ENCODE measurements around the gene TUBB6. TPM values are rescaled to one million over a fixed set of nuclear protein-coding genes. Genes with fewer than 3 reads are reported as not detected.

The TUBB6 gene
- total and polyA plus RNA-seq, 2 of the 13 experiments (the other 11 are each of a cell fraction or from before 2014, with no cell fraction given) = 9.9 to 28.6 TPM

DNA sequence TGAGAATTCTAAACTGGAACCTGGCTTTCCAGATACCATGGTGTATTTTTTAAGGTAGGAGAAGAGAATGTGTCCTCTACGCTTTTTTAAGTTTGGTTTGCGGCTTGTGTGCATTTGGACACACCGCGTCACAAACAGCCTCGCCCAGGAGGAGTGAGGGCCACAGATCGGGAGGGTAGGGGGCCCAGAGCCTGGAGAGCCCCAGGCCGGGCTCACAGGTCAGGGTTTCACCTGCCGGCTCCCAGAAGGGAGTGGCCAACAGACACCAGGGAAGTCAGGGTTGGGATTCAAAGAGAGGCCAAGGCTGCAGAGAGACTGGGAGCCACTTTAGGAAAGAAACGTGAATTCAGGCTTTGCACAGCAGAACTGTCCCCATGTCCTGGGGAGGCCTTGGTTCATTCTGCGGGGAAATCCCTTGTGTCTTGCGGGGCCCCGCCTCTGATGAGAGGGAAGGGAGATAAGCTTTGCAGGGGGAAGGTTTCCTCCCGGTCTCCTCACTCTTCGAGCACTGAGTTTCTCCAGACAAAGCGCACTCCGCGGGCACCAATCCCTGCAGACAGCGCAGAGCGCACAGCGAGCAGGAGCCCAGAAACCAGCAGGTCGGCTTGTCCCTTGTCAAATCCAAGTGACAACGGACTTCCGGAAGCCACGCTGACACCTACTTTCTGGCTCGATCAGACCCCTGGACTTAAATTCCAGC, 2.0 kb upstream of the TUBB6 start:
- Histone ChIP-seq H3K27ac (ENCODE audit: extremely low read length, insufficient read depth, low read length) (no peak overlapping the region), H3K4me1 (ENCODE audit: insufficient read depth, low read length) (peaks cover 48% of the 10 kb centered on the region), H4K20me1 (ENCODE audit: insufficient read depth, low read length) (no peaks in the 10 kb centered on the region), H3K9me3 (ENCODE audit: low read length) (no peaks in the 10 kb centered on the region), H3K79me2 (ENCODE audit: insufficient read depth, low read length) (no peaks in the 10 kb centered on the region), H3K27me3 (ENCODE audit: control insufficient read depth in 1 of 2, insufficient read depth in 2 of 2, low read length in 2 of 2) (peaks cover 7 to 53% of the 10 kb centered on the region in 2 experiments), H2AFZ (ENCODE audit: low read length) (no peak overlapping the region), H3K4me3 (replicated peaks in 1 of 3; ENCODE audit: insufficient read depth in 1 of 3, low read depth in 2 of 3, low read length in 3 of 3) (peak overlapping the region in 1 of 3 experiments; percentile 34; a peak in 1 of 6 replicates), H3K4me2 (ENCODE audit: low read depth, low read length) (peak overlapping the region; percentile 55), H3K36me3 (replicated peaks in 1 of 2; ENCODE audit: control insufficient read depth in 1 of 2, insufficient read depth in 2 of 2, low read length in 2 of 2) (no peaks in the 10 kb centered on the region), H3K9ac (ENCODE audit: insufficient read depth, low read depth, low read length) (no peak overlapping the region)
- in situ Hi-C loops (cut with HindIII; ENCODE audit: extremely low pct_ligation_motif_present, low pct_unique_long_range_greater_than_20kb) = no loop called here
- FAIRE-seq = no peak
- no peak for ATAC-seq
- intact Hi-C loops (cut with micrococcal nuclease; ENCODE audit: unreplicated experiment) = loop anchor here (5.0 kb wide), 1 partner anchor 34 kb away; no protein-coding TSS in a partner anchor
- ChIA-PET POLR2A (interaction anchor here (1.6 kb wide), 1 partner anchor 71 kb away, joined by 4 read pairs; the partner anchor contains the start of gene AFG3L2), CTCF (ENCODE audit: low intra/inter-chr PET ratio, low total read pairs) (no interaction called here)
- WGBS (ENCODE audit: low lambda C conversion rate) = 43% methylated on average over 22 of the region's 25 CpGs
- TF ChIP-seq ZFY (CRISPR knock-in tag; IDR thresholded peaks at IDR 0.05) = 0 out of 2 replicates have a peak, but pooled peaks have one; percentile 14
- TF ChIP-seq PLRG1 (conservative IDR thresholded peaks at IDR 0.05) = no peak
- TF ChIP-seq DMAP1 (CRISPR knock-in tag; IDR thresholded peaks at IDR 0.05) = no peak
- DNase-seq (ENCODE audit: low spot score) = no peak
- BruUV-seq (replicated peaks) = no TSS peak

DNA sequence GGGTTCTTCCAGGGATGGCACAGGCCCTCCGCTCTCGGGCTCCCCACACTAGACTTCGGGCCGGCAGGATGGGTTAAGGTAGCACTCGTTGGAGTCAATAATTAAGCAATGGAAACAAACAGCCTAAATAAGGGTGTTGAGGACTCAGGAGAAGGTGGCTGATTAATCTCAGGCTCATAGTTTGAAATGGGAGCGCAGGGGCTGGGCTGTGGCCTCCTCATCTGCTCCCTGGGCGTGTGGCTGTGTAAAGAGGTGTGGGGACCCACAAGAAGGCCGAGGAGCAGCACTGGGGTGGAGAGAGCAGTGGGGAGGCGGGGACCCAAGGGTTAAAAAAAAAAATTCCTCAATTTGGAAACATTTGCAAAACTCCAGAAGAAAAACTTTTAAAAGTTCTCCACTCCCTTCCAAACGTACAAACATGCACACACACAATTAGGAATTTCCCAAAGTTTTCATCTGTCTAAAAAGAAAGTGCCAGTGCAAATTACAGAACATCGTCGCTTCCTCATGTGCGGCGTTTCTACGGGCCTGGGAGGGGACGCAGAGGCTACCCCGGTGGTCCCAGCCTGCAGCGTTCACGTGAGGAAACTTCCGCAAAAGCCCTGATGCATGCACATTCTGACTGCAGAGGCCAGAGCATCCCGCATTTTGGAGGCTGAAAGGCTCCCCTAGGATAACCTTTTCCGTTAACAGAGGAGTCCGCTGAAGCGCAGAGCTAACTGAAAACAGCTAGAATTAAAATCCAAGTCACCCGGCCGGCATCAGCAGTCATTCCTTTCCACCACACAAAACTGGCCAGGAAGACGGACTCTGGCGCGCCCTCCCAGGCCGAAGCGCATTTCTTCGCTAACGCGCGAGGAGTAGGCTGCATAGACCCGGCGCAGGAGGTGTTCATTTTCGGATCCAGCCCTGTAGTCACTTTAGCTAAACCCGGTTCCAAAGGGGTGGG, 1.0 kb upstream of the TUBB6 start:
- TF ChIP-seq IKZF4 (CRISPR knock-in tag; IDR thresholded peaks at IDR 0.05; ENCODE audit: borderline replicate concordance, low read depth, not compliant biosample characterization) (no peak), SIN3A (IDR thresholded peaks at IDR 0.05; ENCODE audit: borderline replicate concordance, low read depth, low read length) (no peak), ZBTB38 (CRISPR knock-in tag; IDR thresholded peaks at IDR 0.05) (0 out of 2 replicates have a peak, but pooled peaks have one; percentile 1), ZSCAN29 (CRISPR knock-in tag; conservative IDR thresholded peaks at IDR 0.05) (peak; percentile 99), HOXA9 (CRISPR knock-in tag; IDR thresholded peaks at IDR 0.05; ENCODE audit: borderline replicate concordance) (no peak), EZH2 (conservative IDR thresholded peaks at IDR 0.05; ENCODE audit: low read depth, low read length) (peak; percentile 52; the same call in 1 of the 2 replicates), RFXANK (CRISPR knock-in tag; IDR thresholded peaks at IDR 0.05) (no peak), MIER3 (CRISPR knock-in tag; IDR thresholded peaks at IDR 0.05; ENCODE audit: borderline replicate concordance) (no peak)
- TF ChIP-seq, protein P1, sequence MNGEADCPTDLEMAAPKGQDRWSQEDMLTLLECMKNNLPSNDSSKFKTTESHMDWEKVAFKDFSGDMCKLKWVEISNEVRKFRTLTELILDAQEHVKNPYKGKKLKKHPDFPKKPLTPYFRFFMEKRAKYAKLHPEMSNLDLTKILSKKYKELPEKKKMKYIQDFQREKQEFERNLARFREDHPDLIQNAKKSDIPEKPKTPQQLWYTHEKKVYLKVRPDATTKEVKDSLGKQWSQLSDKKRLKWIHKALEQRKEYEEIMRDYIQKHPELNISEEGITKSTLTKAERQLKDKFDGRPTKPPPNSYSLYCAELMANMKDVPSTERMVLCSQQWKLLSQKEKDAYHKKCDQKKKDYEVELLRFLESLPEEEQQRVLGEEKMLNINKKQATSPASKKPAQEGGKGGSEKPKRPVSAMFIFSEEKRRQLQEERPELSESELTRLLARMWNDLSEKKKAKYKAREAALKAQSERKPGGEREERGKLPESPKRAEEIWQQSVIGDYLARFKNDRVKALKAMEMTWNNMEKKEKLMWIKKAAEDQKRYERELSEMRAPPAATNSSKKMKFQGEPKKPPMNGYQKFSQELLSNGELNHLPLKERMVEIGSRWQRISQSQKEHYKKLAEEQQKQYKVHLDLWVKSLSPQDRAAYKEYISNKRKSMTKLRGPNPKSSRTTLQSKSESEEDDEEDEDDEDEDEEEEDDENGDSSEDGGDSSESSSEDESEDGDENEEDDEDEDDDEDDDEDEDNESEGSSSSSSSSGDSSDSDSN (CRISPR knock-in tag; IDR thresholded peaks at IDR 0.05) = 0 out of 2 replicates have a peak, but pooled peaks have one; percentile 3
- no peak overlapping the region for H3K9ac ChIP-seq (ENCODE audit: insufficient read depth, low read depth, low read length)
- H3K4me2 ChIP-seq (ENCODE audit: low read depth, low read length) = peak overlapping the region; percentile 55
- 43% methylated on average over 39 of the region's 39 CpGs for WGBS (ENCODE audit: low lambda C conversion rate)
- H3K9me3 ChIP-seq (ENCODE audit: low read length) = no peaks in the 10 kb centered on the region
- H3K27ac ChIP-seq (ENCODE audit: extremely low read length, insufficient read depth, low read length) = no peak overlapping the region
- intact Hi-C loops (cut with micrococcal nuclease; ENCODE audit: unreplicated experiment) (loop anchor here (5.0 kb wide), 1 partner anchor 35 kb away; no protein-coding TSS in a partner anchor), in situ Hi-C loops (cut with HindIII; ENCODE audit: extremely low pct_ligation_motif_present, low pct_unique_long_range_greater_than_20kb) (no loop called here)
- CTCF ChIA-PET (ENCODE audit: low intra/inter-chr PET ratio, low total read pairs) = no interaction called here
- no peaks in the 10 kb centered on the region for H3K79me2 ChIP-seq (ENCODE audit: insufficient read depth, low read length)
- no peak overlapping the region for H2AFZ ChIP-seq (ENCODE audit: low read length)
- H3K4me3 ChIP-seq (replicated peaks in 1 of 3; ENCODE audit: insufficient read depth in 1 of 3, low read depth in 2 of 3, low read length in 3 of 3) = peak overlapping the region in 2 of 3 experiments; percentile 70 to 75; a peak in 3 of 6 replicates
- FAIRE-seq (no peak), ATAC-seq (no peak; the same call in 2 of the 3 replicates), DNase-seq (ENCODE audit: low spot score) (no peak)
- peaks cover 47% of the 10 kb centered on the region for H3K4me1 ChIP-seq (ENCODE audit: insufficient read depth, low read length)
- POLR2A ChIA-PET = interaction anchor here (1.6 to 3.1 kb wide), 2 partner anchors 28 to 70 kb away, joined by 4 to 7 read pairs; partner anchors contain the start of gene AFG3L2
- 0 out of 5 replicates have a peak, but pooled peaks cover 0 to 4% of the 10 kb centered on the region in 2 experiments for H3K36me3 ChIP-seq (replicated peaks in 1 of 2; ENCODE audit: control insufficient read depth in 1 of 2, insufficient read depth in 2 of 2, low read length in 2 of 2)
- H4K20me1 ChIP-seq (ENCODE audit: insufficient read depth, low read length) = no peaks in the 10 kb centered on the region
- BruUV-seq (replicated peaks) = no TSS peak
- peaks cover 6 to 46% of the 10 kb centered on the region in 2 experiments for H3K27me3 ChIP-seq (ENCODE audit: control insufficient read depth in 1 of 2, insufficient read depth in 2 of 2, low read length in 2 of 2)

Data from HepG2 (cell line).